ENCODE results near the gene TACR1.
A peak's percentile ranks its signal among the peaks of the same experiment; 100 is the strongest.
"Not testable (repeated sequence)": the region's sequence is repeated elsewhere in the genome, so short reads cannot be mapped to it uniquely, and the experiment has no call there.

TACR1 gene, protein sequence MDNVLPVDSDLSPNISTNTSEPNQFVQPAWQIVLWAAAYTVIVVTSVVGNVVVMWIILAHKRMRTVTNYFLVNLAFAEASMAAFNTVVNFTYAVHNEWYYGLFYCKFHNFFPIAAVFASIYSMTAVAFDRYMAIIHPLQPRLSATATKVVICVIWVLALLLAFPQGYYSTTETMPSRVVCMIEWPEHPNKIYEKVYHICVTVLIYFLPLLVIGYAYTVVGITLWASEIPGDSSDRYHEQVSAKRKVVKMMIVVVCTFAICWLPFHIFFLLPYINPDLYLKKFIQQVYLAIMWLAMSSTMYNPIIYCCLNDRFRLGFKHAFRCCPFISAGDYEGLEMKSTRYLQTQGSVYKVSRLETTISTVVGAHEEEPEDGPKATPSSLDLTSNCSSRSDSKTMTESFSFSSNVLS

DNA sequence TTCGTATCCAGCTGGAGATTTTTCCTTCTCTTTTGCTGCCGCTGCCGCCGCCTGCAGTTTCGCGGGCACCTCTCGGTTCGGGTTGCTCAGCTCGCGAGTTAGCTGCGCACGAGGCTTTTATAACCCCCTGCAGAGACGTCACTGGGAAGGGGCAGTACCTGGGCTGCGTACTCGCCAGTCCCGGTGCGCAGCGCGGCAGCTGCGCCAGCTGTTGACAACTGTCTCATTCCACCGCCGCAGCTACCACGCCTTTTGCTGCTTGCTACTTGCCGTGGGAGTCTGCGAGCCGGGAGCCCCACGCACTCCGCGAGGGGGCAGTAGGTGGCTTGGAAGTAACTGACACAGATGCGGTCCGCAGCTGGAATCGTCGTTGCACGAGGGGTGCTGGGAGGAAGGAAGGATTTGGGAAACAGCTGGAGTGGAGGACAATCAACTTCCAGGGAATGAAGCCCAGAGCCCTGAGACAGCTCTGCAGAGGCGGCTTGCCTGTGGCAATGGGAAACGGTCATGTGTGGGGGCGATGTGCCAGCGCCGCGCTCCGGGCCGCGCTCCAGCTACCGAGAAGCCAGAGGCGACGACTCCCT, at the start of gene TACR1:
Gene TACR1, minus strand, starts transcription at position 93 of the 584 bp plus-strand sequence. CDS start 586 bp downstream, outside the sequence.
- DNase-seq (ENCODE audit: low read depth, low spot score), result peak; percentile 72

DNA sequence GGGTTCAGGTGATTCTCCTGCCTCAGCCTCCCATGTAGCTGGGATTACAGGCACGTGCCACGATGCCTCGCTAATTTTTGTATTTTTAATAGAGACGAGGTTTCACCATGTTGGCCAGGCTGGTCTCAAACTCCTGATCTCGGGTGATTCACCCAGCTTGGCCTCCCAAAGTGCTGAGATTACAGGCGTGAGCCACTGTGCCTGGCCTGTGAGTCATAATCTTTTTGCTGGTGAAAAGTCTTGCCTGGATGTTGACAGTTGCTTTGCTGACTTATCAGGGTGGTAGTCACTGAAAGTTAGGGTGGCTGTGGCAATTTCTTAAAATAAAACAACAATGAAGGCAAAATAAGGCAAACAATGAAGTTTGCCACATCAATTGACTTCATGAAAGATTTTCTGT, 49.3 kb upstream of the TACR1 start:
- DNase-seq (ENCODE audit: low read depth, low spot score), result not testable (repeated sequence)

DNA sequence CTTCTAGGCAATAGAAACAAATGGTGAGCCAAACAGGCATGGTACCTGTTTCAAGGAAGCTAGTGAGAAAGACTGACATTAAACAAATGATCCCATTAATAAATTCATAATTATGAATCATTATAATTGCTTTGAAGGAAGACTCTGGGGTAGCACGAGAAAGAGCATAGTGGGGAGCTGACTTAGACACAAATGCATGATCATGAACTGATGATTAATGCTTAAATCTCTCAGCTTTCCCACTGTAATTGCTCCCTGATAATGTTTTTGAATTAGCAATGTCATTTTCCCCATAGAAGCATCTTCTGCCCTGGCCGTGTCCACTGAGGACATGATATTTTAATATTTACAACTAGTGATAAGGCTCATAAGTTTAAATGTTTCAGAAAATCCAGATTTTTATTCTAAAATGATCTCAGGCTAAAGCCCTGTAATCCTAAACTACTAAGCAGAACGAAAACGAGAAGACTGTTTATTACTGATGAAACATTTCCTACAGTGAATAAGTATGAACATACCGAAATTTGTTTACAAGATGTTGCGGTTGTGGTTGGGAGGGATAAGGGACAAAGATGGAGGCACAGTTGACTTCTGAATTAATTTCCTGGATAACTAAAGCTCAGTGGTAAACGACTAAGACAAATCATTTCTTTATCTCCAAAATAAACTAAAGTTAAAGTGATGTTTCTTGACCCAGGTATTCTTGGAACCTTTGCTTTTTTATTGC, 47.3 kb upstream of the TACR1 start:
- DNase-seq (ENCODE audit: low read depth, low spot score), result no peak

DNA sequence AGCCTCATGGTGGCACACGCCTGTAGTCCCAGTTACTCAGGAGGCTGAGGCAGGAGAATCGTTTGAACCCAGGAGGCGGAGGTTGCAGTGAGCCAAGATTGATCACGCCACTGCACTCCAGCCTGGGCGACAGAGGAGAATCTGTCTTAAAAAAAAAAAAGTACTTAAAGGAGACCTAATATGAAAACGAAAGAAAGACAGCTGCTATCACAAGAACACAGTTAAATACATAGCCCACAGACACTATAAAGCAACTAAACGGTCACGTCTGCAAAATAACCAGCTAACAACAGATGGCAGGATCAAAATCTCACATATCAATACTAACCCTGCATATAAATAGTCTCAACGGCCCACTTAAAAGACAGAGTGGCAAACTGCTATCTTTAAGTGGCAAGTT, 43.9 kb upstream of the TACR1 start:
- DNase-seq (ENCODE audit: low read depth, low spot score), result no peak

DNA sequence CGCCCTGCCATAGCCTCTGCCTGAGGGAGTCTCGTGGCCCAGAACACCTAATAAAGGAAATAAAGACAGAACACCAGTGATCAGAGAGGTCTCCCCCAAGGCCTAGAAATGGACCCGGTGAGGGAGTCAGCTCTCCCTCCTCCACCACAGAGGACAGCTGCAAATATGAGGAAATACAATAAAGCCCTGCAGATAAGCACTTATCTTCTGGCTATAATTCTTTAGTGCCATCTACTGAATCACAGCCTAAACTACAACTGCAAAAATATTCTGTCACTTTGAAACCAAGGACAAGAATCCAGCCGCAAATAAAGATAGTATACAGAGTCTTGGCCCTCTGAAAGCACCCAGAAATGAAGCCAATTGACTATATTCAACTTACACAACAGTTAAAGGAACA, 42.4 kb upstream of the TACR1 start:
- DNase-seq (ENCODE audit: low read depth, low spot score), result peak; percentile 9

DNA sequence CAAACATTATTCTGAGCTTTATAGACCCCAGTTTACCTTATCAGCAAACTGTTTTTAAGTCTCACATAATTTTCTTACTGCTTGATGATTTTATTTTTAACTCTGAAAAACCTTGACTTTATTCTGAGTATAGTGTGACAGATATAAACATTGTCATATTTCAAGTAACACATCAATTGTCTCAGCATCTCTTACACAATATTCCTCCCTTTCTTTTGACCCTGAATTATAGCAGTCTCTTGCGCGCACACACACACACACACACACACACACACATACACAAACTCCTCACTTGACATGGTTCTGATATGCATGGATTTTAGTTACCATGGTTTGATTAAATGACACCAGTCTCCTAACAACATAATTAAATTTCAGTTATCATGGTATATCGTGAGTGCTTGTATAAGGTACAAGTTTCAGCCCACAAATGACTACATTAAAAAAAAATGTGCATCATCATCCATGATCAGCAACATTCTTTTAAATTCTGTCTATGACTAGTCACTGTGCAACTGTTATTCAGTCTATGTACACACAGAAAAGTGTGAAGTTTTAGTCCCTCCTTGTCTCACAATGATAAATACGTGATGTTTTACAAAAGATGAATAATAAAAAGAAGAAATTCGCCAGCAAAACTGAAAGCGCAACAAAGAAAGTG, 39.5 kb upstream of the TACR1 start:
- DNase-seq (ENCODE audit: low read depth, low spot score), result no peak

DNA sequence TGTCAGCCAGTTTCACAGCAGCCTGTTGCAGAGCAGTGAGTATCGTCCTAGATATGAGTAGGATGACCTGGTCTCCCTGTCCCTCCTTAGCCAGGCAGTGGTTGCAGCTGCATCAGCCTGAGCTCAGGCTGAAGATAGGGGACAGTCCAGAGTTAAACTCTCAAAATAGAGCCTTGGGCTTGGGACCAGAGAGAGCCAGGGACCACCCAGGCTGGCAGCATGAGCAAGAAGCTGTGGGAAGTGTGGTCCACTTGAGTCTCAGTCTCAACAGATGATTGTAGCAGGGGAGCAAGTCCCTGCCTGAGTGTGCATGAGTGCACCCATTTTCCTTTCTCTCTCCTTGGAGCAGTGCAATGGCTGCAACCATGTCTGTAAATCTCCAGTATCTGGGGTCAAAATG, 38.0 kb upstream of the TACR1 start:
- DNase-seq (ENCODE audit: low read depth, low spot score), result no peak

DNA sequence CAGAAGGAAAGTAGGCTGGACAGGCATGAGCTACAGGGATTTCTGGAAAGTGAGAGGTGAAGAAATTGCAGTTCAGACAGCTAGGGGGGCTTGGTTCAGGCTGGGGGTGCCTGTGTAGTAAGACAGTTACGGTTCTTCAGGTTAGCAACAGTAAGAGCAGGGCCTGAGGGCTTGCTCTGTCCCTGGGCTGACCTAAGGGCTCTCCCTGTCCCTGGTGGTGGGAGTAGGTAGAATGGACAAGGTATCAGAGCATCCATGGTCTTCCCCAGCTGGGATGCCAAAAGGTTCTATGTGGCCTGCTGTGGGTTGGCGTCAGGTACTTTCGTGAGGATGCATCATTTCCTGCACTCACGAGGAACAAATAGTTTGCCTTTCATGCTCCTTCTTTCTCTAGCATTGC, 34.6 kb upstream of the TACR1 start:
- no peak for DNase-seq (ENCODE audit: low read depth, low spot score)

DNA sequence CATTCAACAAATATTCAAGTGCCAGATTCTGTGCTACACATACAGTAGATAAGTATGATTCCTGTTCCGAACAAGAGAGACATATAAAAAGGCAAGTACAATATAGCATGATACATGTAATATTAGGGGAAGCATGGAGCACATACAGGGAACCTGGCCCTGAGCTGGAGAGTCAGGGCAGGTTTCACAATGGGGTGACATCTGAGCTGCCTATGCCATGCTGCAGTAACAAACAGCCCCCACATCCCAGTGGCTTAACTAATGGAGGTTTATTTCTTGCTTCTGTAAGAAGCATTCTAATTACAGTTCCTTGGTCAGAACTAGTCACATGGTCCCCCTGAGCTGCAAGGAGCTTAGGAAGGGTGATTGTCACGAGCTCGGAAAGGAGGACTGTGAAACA, 27.3 kb upstream of the TACR1 start:
- DNase-seq (ENCODE audit: low read depth, low spot score), result no peak

DNA sequence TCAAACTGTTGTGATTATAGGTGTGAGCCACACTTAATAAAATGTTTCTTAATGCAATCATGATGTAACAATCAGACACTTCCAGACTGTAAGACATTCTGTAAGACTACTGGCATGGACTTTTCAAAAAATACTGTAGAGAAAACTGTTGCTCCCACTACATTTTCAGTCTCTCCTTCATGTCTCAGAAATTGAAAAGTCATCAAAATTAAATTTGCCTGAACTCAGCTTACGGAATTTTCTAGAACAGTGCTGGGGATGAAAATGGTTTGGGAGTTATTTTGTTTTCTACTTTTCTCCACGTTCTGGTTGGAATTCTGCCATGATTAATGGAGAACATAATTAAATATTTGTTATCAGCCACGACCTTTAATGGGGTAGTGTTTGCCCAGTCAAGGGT, 26.8 kb upstream of the TACR1 start:
- no peak for DNase-seq (ENCODE audit: low read depth, low spot score)

DNA sequence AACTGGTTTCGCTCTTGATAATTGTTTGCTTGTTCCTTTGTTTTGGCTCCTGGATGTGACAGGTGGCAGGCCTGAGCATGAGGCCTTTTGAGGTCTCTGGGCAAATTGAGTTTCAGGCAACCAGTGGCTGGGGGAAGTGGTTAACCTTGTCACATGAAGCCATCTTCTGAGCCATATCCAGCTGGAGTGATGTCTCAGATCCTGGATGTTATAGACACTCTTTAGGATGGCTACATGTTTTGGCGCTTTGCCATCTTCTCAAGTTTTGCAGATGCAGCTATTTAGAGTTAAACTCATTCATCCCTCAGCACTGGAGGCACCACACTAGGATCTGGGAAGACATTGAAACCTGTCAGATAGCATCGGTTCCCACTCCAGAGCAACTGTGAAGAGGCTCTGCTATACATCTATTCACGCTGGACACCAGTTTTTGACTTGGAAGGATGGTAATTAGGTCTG, 25.3 kb upstream of the TACR1 start:
- DNase-seq (ENCODE audit: low read depth, low spot score), result no peak

DNA sequence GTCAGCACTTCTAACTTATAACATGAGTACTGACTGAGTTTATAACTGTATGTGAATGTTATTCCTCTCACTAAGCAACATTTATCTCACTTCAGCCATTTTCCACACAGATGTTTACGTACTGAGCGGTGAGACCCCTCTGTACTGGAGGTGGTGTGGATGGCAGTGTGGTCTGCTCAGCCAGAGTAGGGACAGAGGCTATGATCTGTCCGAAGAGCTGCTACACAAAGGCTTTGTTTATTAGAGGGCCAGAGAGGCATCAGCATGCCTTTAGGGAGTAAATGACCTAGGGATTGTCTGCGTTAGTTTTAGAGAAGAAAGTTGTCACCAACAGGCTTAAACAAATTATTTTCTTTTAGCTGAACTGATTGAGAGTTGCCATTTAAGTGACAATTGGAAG, 23.2 kb upstream of the TACR1 start:
- peak; percentile 47 for DNase-seq (ENCODE audit: low read depth, low spot score)

DNA sequence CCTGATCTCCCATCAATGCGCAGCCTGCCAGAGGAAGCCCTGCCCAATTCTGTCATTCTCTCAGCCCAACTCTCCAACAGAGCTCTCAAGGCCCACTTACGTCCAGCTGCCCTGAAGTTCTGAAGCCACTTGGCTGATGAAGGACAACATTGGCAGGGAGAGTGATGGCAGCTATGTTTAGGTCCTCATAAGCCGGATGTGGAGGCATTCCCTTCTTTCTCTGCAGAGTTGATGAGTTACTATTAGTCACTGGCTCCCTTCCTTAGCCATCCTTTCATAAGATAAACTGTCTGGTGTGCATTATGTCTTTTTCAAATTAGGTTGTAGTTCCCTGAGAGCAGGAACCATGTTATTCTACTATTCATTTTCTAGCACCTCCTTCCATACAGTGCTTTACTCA, 22.5 kb upstream of the TACR1 start:
- DNase-seq (ENCODE audit: low read depth, low spot score), result no peak

DNA sequence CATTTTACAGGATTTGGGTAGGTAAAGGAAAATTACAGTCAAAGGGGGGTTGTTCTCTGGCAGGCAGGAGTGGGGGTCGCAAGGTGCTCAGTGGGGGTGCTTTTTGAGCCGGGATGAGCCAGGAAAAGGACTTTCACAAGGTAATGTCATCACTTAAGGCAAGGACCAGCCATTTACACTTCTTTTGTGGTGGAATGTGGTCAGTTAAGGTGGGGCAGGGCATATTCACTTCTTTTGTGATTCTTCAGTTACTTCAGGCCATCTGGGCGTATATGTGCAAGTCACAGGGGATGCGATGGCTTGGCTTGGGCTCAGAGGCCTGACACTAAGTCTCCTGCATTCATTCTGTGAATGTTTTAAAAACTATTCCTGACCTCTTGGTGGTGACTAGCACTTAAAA, 19.9 kb upstream of the TACR1 start:
- not testable (repeated sequence) for DNase-seq (ENCODE audit: low read depth, low spot score)

DNA sequence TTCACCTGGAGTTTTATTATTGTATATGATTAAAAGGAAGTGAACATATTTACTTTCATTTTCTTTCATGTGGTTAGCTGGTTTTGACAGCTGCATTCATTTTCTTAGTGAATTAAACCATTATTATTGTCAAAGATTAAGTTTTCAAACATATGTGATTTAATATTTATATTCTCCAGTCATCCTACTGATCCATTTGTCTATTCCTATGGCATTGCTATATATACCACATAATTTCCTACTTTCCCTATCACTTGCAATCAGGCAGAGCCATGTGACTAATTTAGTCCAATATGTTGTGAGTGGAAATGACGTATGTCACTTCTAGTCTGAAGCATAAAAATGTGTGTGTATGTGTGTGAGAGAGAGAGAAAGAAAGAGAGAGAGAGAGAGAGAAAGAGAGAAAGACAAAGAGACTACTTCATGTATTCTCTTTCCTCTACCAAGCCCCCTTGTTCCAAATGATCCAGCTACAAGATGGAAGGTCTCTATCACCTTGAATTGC, 12.0 kb upstream of the TACR1 start:
- no peak for DNase-seq (ENCODE audit: low read depth, low spot score)

DNA sequence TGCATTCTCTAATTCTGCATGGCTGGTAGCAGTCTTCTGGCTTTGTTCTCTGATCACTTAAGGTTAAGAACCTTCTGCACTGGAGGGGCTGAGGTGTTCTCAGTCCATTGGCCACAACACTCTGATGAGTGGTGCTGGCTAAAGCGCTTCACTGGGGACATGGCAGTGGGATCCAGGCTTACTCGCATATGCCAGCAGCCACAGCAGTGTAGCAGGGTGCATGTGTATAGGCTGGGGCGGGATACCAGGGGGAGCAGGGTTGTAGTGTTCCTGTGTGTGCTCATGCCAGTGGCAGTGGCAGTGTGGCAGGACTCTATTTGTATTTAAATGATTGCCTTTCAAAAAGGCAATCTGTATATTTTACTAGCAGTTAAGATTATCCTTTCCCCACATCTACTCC, 11.1 kb upstream of the TACR1 start:
- no peak for DNase-seq (ENCODE audit: low read depth, low spot score)

DNA sequence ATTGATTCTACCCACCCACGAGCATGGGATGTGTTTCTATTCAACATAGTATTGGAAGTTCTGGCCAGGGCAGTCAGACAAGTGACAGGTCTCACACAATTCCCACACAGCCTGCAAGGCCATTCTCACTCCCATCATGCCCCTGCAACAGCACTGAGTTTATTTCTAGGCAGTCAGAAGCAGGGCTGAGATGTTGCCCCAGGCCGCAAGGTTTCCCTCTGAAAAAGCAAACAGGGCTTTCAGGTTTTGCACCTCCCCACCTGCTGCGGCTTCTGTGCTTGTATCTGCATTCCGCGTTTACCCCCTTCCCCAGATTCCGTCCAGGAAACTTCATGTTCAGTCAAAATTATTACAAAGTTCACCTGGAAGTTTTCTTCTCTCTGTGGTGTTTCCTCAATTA, 9.4 kb upstream of the TACR1 start:
- DNase-seq (ENCODE audit: low read depth, low spot score), result peak; percentile 93

DNA sequence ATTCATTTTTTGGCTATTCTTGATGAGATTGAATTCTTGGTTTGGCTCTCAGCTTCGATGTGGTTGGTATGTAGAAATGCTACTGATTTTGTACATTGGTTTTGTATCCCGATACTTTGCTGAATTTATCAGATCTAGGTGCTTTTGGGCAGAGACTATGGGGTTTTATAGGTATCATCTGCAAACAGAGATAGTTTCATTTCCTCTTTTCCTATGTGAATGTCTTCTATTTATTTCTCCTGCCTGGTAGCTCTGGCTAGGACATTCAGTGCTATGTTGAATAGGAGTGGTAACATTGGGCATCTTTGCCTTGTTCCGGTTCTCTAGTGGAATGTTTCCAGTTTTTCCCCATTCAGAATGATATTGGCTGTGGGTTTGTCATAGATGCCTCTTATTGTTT, 5.5 kb upstream of the TACR1 start:
- no peak for DNase-seq (ENCODE audit: low read depth, low spot score)

DNA sequence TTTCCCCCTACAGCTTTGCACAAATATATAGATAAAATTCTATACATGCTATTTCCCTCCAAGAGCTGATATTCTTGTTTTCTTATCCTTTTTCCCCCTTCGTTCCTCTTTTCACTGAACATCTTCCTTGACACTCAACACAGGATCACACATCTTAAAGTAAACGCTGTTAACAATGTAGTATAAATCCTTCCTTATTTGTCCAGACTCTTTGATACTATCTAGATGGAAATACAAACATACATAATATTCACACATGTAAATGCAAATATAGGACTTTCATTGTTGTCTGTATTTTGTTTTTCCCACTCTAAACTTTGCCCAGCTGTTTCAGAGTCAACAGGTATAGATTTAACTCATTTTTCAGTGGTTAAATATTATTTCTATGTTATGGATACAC, 3.0 kb upstream of the TACR1 start:
- DNase-seq (ENCODE audit: low read depth, low spot score), result no peak

DNA sequence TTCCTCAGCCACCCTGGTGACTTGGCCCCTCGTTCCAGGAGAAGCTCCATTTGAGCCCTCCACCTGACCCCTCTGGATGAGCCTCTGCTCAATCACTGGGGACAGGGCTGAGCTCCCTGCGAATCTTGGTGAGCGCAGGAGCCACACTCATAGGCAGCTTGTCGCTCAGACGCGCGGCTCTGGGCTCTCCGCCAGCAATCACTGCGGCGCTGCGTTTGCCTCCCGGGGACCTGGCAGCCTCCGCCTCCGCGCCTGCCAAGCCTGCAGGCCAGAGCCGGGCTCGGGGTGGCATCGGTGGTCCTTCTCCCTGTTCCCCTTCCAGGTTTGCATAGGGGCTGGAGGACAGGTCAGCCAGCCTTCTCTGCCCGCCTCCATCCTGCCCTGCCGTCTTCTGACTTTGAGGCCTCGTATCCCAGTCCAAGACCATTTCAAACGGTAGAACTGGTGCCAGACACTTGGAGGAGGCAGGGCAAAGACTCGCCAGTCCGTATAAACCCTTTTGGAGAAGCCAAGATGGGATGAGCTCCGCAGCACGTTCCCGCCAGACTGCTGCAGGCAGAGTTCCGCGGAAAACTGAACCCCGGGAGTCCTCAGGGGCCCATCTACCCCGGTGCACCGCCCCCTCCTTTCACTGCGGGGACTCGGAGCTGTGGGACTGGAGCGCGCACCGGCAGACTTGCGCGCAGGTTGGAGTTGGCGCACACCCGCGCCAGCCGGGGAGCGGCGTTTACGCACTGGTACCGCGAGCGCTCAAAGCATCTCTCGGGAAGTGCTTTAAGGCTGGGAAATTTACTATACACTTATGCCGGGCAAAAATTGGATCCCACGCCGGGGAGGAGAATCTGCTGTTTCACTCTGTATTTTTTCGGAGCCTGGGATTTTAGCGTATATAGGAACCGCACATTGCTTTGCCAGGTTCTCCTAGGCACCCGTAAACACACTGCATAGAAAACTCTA, 1.1 kb upstream of the TACR1 start:
- peak; percentile 51 for DNase-seq (ENCODE audit: low read depth, low spot score)

Measured in ELF-1 (cell line).